Naive thymus-derived CD8-positive, alpha-beta T cell (primary cell): ENCODE data around the gene C19orf47. TPM values are rescaled to one million over a fixed set of nuclear protein-coding genes. Genes with fewer than 3 reads are reported as not detected.

Experiments
- ATAC-seq, 2 donors: fragments of 150-1000 bp; cut with Tn5 transposase in 1 of 2; sonication (Bioruptor Pico), chemical (Tn5 transposase) in 1 of 2; 1 replicate in 1 of 2; 2 replicates in 1 of 2; pipeline ENCODE4 v1.10.0; 2021; ENCODE audit warnings: mild to moderate bottlenecking in 2 of 2, moderate library complexity in 2 of 2
- POLR2A ChIA-PET: fragments of 350-600 bp; sonication (Branson Sonifier 250); formaldehyde crosslinking; loops from one replicate; lab custom pipeline; 2021; ENCODE audit warnings: antibody characterized with exemption; lab: Charles Lee
- DNase-seq, 10 donors: peaks; one replicate each; pipeline versions ENCODE4 v3.0.0 to v3.0.0-alpha.2; 2020 to 2022
- H3K27ac Mint-ChIP-seq, 10 donors: one replicate each; pipeline ENCODE4 v1.8.0; 2020 to 2022; ENCODE audit warnings: mild to moderate bottlenecking in 10 of 10, mixed read lengths in 10 of 10, moderate library complexity in 4 of 10, inconsistent platforms in 1 of 10
- H3K27me3 Mint-ChIP-seq, 5 donors: one replicate each; pipeline ENCODE4 v1.8.0; 2021 to 2022; ENCODE audit warnings: mixed read lengths in 5 of 5
- H3K36me3 Mint-ChIP-seq, 3 donors: one replicate each; pipeline ENCODE4 v1.8.0; 2020 to 2022; ENCODE audit warnings: mixed read lengths in 3 of 3, mild to moderate bottlenecking in 2 of 3, inconsistent platforms in 1 of 3
- H3K4me1 Mint-ChIP-seq, 4 donors: one replicate each; pipeline ENCODE4 v1.8.0; 2021 to 2022; ENCODE audit warnings: mixed read lengths in 4 of 4
- H3K4me3 Mint-ChIP-seq, 10 donors: one replicate each; pipeline ENCODE4 v1.8.0; 2020 to 2022; ENCODE audit warnings: mild to moderate bottlenecking in 10 of 10, mixed read lengths in 10 of 10, moderate library complexity in 6 of 10, inconsistent platforms in 1 of 10
- H3K9me3 Mint-ChIP-seq, 9 donors: one replicate each; pipeline ENCODE4 v1.8.0; 2020 to 2022; ENCODE audit warnings: mixed read lengths in 9 of 9, mild to moderate bottlenecking in 3 of 9, inconsistent platforms in 1 of 9, moderate library complexity in 1 of 9
- polyA plus RNA-seq, 3 donors: library from polyadenylated mRNA; unstranded; fragments of 300-500 nt; fragmentation: Illumina TruSeq; gene quantifications; one replicate each; pipeline ENCODE4 v1.2.3, GENCODE V29; 2021
- total RNA-seq, 8 experiments: library from RNA in 2 of 8; stranded (reverse) in 2 of 8; gene quantifications; one replicate each; pipeline ENCODE4 v1.2.3 and lab custom pipeline; 2021 to 2026

C19orf47 gene
- total and polyA plus RNA-seq, 5 experiments from 2014 or later = 6.8 to 16.9 (median 10.0) TPM

DNA sequence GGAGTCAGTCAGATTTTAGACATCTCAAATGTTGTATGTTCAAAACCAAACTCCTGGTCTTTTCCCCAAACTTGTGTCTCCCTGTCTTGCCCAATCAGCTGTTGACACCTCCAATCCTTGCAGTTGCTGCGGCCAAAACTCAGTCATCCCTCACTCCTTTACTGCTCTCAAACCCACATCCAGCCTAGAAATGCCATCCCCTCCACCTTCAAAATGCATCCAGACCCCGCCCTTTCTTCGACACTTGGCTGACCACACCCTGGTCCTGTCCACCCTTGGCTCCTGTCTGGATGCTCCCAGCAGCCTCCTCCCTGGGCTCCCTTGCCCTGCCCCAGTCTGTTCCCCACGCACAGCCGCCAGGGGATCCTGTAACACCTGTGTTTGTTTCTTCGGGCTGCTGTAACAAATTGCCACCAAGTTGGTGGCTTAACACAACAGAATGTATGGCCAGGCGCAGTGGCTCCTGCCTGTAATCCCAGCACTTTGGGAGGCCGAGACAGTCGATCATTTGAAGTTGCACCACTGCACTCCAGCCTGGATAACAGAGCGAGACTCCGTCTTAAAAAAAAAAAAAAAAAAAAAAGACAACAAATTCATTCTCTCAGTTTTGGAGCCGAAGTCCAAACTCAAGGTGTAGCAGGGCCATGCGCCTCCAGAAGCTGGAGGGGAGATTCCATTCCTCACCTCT is 12.0 kb upstream of the C19orf47 start:
- POLR2A ChIA-PET = no interaction called here
- ATAC-seq (no peak), DNase-seq (no peak)
- H3K36me3 Mint-ChIP-seq = peaks cover 0 to 25% (median 4%) of the 10 kb centered on the region in 3 donors
- no peak overlapping the region for H3K4me3 Mint-ChIP-seq
- peaks cover 22 to 58% (median 41%) of the 10 kb centered on the region in 4 donors for H3K4me1 Mint-ChIP-seq
- peak overlapping the region in 3 of 10 donors; percentile 15 to 78 (median 16) for H3K27ac Mint-ChIP-seq
- H3K27me3 Mint-ChIP-seq = no peaks in the 10 kb centered on the region
- no peaks in the 10 kb centered on the region for H3K9me3 Mint-ChIP-seq

DNA sequence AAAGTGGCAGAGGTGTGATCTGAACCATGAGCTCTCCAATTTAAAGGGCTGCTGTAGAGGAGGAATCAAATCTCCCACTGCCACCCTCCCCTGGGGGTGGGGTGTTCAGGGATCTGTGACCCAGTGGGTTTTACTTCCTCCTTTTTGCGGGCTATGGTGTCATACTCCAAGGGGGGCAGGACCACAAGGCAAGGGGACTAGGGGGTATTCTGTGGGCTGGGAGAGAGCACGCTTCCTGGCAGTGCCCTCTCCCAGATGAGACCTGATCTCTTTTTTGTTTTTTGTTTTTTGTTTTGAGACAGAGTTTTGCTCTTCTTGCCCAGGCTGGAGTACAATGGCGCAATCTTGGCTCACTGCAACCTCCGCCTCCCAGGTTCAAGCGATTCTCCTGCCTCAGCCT is 10.6 kb upstream of the C19orf47 start:
- no peaks in the 10 kb centered on the region for H3K27me3 Mint-ChIP-seq
- H3K36me3 Mint-ChIP-seq = peaks cover 0 to 27% (median 4%) of the 10 kb centered on the region in 3 donors
- peak overlapping the region in 1 of 10 donors; percentile 28 for H3K4me3 Mint-ChIP-seq
- no peaks in the 10 kb centered on the region for H3K9me3 Mint-ChIP-seq
- POLR2A ChIA-PET = no interaction called here
- H3K27ac Mint-ChIP-seq = no peak overlapping the region
- DNase-seq (peak in 1 of 10 donors; percentile 14), ATAC-seq (no peak)
- H3K4me1 Mint-ChIP-seq = peaks cover 22 to 52% (median 36%) of the 10 kb centered on the region in 4 donors

DNA sequence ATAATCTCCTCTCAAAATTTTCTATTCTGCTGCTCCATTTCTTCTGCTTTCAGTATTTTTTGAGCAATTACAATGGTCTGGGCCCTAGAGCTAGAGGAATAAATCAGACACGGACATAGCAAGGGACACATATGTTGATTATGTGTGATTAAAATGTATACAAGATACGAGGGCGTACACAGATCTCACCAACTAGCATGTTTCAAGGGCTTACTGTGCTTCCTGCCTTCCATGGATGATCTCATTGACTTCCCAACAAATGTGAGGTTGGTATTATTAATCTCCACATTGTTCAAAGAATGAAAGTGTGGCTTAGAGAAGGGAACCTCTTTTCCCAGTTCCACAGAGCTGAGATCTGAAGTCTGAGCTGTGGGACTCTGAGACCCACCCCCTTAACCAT is 9.4 kb upstream of the C19orf47 start:
- H3K4me3 Mint-ChIP-seq = no peak overlapping the region
- H3K27me3 Mint-ChIP-seq = no peaks in the 10 kb centered on the region
- peaks cover 19 to 42% (median 29%) of the 10 kb centered on the region in 4 donors for H3K4me1 Mint-ChIP-seq
- POLR2A ChIA-PET = no interaction called here
- H3K27ac Mint-ChIP-seq = peak overlapping the region in 1 of 10 donors; percentile 29
- peaks cover 0 to 23% (median 4%) of the 10 kb centered on the region in 3 donors for H3K36me3 Mint-ChIP-seq
- H3K9me3 Mint-ChIP-seq = no peaks in the 10 kb centered on the region
- ATAC-seq (no peak), DNase-seq (no peak)

DNA sequence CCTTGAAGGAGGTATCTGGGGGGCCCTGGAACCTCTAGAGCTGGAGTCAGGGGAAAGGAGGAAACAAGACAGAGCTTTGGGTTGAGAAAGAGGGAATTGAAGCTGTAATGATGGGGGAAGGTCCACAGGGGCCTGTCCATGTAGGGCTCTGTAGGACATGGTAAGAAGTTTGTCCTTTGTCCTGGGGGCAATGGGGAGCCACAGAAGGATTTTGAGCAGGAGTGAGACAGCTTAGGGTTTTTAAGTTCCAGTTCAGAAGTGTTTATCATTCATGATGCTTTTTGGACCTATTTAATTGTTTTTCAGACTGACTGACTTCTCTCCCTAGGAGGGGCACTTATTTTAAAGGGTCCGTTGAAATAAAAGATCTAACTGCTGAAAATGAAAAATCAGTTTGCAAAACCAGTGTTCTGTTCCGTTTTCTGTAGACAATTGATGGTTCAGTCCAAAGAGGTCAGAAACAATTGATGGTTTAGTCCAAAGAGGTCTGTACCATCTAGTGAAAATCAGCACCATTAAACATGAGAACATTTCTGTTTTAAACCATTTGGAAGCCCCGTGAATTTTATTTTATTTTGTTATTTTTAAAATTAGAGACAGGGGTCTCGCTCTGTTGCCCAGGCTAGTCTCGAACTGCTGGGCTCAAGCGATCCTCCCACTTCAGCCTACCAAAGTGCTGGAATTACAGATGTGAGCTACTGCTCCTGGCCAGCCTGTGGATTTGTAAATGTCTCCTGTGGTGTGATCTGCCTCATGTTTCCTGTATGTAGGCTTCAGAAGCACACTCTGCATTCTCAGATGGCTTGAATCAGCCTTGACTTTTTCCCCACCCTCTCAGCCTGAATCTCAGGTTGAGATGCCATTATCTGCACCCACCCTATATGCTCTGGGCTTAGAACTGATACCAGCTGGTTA is 8.7 kb upstream of the C19orf47 start:
- Mint-ChIP-seq H3K9me3 (no peaks in the 10 kb centered on the region), H3K27me3 (no peaks in the 10 kb centered on the region), H3K36me3 (peaks cover 0 to 21% (median 4%) of the 10 kb centered on the region in 3 donors), H3K4me3 (no peak overlapping the region), H3K4me1 (peaks cover 17 to 36% (median 28%) of the 10 kb centered on the region in 4 donors), H3K27ac (peak overlapping the region in 2 of 10 donors; percentile 80 to 84)
- POLR2A ChIA-PET = no interaction called here
- no peak for ATAC-seq
- no peak for DNase-seq

DNA sequence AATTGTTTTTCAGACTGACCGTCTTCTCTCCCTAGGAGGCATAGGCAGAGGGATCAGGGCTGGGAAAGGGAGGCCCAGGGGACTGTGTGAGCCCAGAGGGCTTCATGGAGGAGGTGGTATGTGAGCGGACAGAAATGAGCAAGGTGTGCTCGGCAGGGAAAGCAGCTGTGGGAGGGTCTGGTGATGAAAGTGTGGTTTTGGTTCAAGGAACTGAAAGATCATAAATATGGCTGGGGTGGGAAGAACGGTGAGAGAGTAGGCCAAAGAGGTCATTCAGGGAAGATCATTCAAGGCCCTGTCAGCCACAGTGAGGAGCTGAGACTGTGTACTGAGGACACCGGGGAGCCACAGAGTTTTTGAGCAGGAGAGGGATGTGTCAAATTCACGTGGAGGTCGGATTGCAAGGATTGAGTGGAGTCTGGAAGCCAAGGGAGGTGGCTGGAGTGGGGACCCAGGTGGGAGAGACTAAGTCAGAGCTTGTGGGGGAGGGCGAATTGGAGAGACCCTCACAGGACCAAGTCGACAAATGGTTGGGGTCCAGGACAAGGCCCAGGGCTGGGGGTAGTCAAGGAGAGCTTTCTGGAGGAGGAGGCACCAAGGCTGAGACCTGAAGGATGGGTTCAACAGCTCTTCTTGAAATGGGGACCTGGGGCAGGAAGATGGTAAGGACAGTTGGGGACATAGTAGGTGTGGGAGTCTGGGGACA is 7.9 kb upstream of the C19orf47 start:
- H3K27ac Mint-ChIP-seq = peak overlapping the region in 5 of 10 donors; percentile 5 to 90 (median 80)
- H3K9me3 Mint-ChIP-seq = no peaks in the 10 kb centered on the region
- ATAC-seq (no peak), DNase-seq (no peak)
- peaks cover 0 to 20% (median 4%) of the 10 kb centered on the region in 3 donors for H3K36me3 Mint-ChIP-seq
- H3K27me3 Mint-ChIP-seq = no peaks in the 10 kb centered on the region
- H3K4me3 Mint-ChIP-seq = no peak overlapping the region
- POLR2A ChIA-PET = no interaction called here
- H3K4me1 Mint-ChIP-seq = peaks cover 18 to 37% (median 30%) of the 10 kb centered on the region in 4 donors

DNA sequence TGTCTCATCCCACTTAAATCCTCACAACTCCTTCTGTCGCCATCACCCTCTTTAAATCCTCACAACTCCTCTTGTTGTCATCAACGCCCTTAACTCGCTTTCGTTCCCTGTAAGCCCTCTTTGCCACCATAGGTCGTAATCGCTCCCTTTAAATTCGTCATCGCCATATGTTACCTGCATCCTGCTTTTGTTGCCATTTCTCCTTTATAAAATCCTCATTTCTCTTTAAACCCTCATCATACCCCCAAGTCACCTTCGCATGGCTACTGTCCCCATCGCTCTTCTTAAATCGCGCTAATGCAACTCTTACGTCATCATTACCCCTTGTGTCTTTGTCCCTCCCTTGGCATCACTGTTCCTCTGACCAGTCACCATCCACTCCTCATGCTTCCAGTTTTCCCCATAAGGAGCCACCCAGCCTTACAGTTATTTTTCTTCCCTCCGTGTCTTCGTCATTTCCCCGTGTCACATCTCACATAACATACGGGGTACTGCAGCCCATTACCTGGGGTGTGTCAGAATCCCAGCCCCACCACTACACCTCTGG is 837 bp upstream of the C19orf47 start:
- H3K27ac Mint-ChIP-seq = peak overlapping the region; percentile 90 to 98 (median 94)
- POLR2A ChIA-PET = interaction anchor here (0.6 to 2.1 kb wide), 11 partner anchors 40 to 429 kb away, joined by 3 to 16 read pairs (median 5); partner anchors contain the start of genes AKT2, BLVRB, RAB4B and SERTAD1
- H3K36me3 Mint-ChIP-seq = peaks cover 0 to 2% (median 0%) of the 10 kb centered on the region in 3 donors
- peak overlapping the region; percentile 83 to 98 (median 94) for H3K4me3 Mint-ChIP-seq
- H3K4me1 Mint-ChIP-seq = peaks cover 18 to 54% (median 36%) of the 10 kb centered on the region in 4 donors
- no peaks in the 10 kb centered on the region for H3K27me3 Mint-ChIP-seq
- no peaks in the 10 kb centered on the region for H3K9me3 Mint-ChIP-seq
- ATAC-seq (no peak), DNase-seq (peak in 1 of 10 donors; percentile 5)

DNA sequence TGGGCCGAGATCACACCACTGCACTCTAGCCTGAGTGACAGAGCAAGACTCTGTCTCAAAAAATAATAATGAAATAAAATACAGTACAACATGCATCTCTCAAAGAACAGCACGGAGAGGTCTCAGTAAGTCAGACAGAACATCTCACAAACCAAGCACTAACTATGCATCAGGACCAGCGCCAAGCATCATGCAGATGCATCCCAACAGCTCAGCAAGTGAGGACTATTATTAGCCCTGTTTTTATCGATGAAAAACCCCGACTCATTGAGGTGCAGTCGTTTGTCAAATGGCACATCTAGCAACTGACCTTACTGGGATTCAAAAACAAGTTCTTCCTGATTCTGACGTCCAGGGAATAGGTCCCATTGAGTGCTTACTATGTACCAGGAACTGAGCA is 3.8 kb downstream of the C19orf47 start:
- no peak for ATAC-seq
- Mint-ChIP-seq H3K27ac (peak overlapping the region in 2 of 10 donors; percentile 33 to 67), H3K4me3 (peak overlapping the region in 1 of 10 donors; percentile 14), H3K27me3 (no peaks in the 10 kb centered on the region), H3K36me3 (peaks cover 0 to 25% (median 2%) of the 10 kb centered on the region in 3 donors), H3K9me3 (no peaks in the 10 kb centered on the region), H3K4me1 (peaks cover 22 to 54% (median 39%) of the 10 kb centered on the region in 4 donors)
- POLR2A ChIA-PET = no interaction called here
- DNase-seq = no peak

DNA sequence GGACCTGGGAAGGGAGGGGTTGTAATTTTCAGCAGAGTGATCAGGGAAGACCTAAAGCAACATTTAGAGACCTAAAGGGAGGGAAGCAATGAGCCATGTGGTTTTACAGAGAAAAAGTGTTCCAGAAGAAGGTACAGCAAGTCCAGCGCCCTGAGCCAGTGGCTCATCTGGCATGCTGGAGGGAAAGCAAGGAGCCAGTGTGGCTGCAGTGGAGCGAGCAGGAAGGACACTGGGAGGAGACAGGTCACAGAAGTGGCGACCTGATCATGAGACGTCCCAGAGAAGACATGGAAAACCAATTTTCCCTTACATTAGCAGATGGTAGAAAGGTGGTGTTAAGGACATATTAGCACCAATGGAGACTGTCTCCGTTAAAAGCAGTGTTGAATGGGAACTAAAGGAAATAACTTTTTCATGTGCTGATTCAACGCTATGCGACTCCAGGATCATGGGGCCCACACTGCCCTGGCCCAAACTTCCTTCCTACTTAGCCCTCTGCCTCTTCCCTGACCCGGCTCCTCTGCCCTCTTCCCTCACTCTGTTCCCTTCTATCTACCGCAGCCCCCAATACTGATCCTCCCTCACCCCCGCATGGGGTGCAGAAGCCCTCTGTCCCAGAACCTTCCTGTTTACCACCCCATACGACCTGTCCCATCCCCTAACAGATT is 5.4 kb downstream of the C19orf47 start:
- POLR2A ChIA-PET = no interaction called here

DNA sequence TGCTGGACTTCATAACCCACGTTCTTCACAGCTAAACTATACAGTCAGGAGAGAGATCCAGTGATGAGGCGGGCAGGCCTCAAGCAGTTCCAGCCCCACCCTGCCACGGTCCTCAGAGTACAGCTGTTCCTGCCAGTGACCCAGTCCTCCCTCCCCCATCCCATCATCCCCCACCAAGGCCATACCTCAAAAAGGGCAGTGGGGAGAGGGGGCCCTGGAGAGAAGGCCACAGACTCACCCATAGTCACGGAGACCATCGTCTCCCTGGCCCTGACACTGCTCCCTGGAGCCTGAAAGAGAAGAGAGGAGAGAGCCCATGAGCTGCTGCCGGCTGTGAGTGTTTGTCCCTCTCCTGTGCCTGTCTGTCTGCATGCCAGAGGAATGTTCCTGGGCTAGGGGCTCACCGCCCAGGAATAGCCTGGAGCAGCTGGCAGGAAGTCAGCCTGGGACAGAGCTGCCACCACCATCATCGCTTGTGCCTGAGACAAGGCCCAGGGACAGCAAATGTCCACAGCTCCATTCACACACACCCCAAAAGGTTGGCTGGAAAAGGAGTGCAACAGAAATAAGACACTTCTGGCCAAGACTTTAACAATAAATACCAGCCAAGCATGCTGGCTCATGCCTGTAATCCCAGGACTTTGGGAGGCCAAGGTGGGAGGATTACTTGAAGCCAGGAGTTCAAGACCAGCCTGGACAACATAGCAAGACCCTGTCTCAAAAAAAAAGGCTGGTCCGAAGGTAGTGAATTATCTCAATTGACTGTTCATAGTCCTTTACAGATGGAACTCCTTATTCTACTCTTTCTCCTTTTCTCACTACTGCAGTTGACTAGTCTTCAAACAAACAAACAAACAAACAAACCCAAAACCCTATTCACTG is 6.4 kb downstream of the C19orf47 start:
- Mint-ChIP-seq H3K27ac (peak overlapping the region in 2 of 10 donors; percentile 22 to 48), H3K27me3 (no peaks in the 10 kb centered on the region)

More for the DNA sequence above, 5.4 kb downstream of the C19orf47 start:
- peaks cover 0 to 38% (median 2%) of the 10 kb centered on the region in 3 donors for H3K36me3 Mint-ChIP-seq
- ATAC-seq = no peak
- H3K27me3 Mint-ChIP-seq = no peaks in the 10 kb centered on the region
- no peak for DNase-seq
- peak overlapping the region in 3 of 10 donors; percentile 22 to 53 (median 44) for H3K27ac Mint-ChIP-seq
- no peak overlapping the region for H3K4me3 Mint-ChIP-seq
- H3K4me1 Mint-ChIP-seq = peaks cover 14 to 46% (median 30%) of the 10 kb centered on the region in 4 donors
- H3K9me3 Mint-ChIP-seq = no peaks in the 10 kb centered on the region

DNA sequence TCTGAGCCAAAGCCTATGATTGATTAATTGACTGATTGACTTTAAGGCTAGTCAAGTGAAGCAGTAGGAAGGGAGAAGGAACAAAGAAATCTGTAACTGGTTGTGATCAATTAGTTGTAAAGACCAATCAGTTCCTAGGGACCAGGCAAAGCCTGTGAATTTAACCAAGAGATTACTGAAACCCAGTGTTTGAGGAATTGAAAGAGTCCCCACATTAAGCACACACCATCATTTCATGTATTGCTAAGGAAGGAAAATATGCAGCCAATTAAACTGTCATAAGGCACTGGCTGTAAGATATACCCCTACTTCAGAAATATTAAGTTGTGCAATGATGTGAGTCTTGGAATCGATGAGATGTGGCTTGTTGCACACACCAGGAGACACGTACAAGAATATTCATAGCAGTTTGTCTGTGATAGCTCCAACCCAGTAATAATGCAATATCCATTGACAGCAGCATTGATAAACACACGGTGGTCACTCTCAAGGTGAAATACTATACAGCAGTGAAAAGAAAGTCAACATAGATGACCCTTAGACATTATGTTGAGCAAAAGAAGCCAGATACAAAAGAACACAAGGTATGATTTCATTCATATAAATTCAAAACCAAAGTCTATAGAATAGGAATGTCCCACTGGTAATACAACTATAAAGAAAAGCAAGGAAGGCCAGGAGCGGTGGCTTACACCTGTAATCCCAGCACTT is 9.0 kb downstream of the C19orf47 start:
- POLR2A ChIA-PET = no interaction called here
- ATAC-seq = no peak
- DNase-seq = no peak
- Mint-ChIP-seq H3K27ac (peak overlapping the region in 1 of 10 donors; percentile 8), H3K4me1 (peaks cover 3 to 28% (median 17%) of the 10 kb centered on the region in 4 donors), H3K9me3 (no peaks in the 10 kb centered on the region), H3K27me3 (no peaks in the 10 kb centered on the region), H3K36me3 (peaks cover 0 to 57% (median 2%) of the 10 kb centered on the region in 3 donors), H3K4me3 (no peak overlapping the region)

More for the DNA sequence above, 6.4 kb downstream of the C19orf47 start:
- Mint-ChIP-seq H3K4me1 (peaks cover 9 to 37% (median 23%) of the 10 kb centered on the region in 4 donors), H3K36me3 (peaks cover 0 to 39% (median 2%) of the 10 kb centered on the region in 3 donors), H3K4me3 (no peak overlapping the region), H3K9me3 (no peaks in the 10 kb centered on the region)
- ATAC-seq = no peak
- POLR2A ChIA-PET = interaction anchor here (0.6 kb wide), 1 partner anchor 545 kb away, joined by 3 read pairs; no protein-coding TSS in a partner anchor
- DNase-seq = no peak
